HG03103 (cell line): ENCODE measurements around the gene MCC.

Experiments
- ATAC-seq: cut with Tn5 transposase; IDR thresholded peaks from one replicate; pipeline ENCODE4 v1.9.1; 2021; ENCODE audit warnings: low read depth; ENCODE audit not compliant: unreplicated experiment

Gene MCC

DNA sequence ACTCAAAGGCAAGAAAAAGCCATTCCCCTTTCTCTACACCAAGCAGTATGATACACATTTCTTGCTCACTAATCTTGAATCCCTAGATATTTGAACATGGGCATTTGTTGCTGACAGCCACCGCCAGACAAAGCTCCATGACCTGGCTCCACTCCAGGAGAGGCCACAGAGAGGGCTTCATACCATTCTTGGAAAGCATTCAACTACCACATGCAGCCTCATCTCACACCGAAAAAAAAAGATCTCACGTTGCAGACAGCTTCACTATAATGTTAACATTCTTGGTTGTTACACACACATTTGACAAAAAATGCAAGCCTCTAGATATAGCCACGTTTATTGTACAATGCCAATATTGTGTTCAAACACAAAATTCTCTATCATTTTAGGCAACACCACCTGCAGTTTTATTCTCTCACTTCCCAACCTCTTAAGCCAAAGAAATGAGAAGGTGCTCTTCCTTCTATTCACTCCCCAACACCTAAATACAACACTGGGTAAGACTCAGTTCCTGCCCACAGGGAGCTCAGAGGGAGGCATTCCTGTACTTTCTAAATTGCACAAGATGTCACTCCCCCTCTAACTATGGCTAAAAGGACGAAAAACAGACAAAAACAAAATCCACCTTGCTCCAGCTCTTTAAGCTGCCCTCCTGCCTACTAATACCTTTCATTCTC, 275.9 kb downstream of the MCC start:
- ATAC-seq = no peak

DNA sequence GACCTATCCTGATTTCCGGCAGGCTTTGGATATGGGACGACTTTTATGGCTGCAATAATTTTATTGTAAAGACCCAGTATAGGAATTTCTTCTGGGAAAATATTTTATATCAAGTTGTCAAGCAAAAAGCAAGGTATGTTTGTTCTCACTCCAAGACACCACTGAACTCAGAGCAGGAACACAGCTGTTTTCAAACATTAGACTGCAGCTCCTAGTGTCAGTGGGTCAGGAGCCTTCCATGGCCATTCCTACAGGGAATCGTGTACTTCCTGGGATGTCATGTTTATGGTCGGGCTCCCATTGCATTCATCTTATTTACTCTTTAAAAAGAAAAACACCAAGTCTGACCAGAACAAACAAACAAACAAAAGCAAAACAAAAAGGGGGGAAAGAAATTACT, 278.8 kb downstream of the MCC start:
- ATAC-seq = no peak

DNA sequence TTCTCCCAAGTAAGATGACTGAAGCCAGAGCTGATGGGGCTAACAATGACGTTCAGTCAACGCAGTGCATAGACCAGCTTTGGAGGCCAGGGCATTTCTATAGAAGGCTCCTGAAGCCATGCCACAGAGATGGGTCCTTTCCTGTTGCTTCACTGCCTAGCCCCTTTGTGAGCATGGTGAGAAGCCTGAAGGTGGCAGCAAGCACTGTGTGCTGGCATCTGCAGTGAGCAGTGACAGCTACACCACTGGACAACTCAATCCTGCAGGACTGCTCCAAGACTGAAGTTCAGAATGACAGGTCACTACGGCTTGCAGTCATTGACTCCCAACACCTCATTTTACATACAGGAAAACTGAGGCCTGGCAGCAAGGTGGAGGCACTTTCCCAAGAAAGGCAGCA, 282.4 kb downstream of the MCC start:
- no peak for ATAC-seq

DNA sequence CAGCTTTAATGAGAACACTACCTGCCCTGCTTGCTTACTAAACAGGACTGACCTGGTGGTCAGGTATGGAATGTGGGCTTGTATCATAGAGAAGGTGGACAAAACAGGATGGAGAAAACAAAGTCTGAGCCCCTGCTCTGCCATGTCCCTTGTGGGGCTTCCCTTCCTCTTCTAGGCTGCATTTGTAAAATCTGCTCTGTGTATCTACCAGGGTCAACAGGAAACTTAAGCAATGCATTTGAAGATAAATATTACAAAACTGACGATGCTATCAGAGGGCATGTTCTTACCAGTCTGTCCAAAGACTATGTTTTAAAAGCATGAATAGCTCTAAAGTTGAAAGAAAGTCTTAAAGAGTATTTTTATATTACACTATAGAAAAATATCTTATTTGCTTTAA, 282.9 kb downstream of the MCC start:
- ATAC-seq = no peak

DNA sequence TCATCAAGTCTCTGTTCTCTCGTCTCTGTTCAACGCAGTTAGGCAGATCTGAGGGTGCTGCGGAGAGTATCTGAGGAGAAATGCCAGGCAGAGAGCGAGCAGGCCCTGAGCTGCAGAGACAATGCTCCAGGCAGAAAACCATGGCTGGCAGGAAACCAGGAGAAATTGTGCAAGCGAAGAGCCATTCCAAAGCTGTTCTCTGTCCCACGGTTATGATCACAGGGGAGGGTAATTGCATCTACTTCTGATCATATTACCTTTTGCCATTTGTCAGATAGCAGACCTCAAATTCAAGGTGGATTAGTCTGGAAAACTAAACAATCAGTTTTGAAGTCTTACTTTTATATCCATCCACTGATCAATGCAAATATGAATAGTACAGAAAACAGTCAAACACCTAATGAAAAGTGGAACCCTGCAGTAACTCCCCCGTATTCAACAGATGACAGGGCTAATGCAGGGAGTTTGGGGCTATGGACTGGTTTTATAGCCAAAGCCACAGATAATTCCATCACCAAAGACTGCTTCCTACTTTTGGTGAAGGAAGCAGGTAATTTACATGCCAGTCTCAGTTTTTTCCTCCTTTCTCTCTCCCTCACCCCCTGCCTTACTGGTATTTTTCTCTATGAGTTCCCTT, 283.6 kb downstream of the MCC start:
- ATAC-seq = no peak

DNA sequence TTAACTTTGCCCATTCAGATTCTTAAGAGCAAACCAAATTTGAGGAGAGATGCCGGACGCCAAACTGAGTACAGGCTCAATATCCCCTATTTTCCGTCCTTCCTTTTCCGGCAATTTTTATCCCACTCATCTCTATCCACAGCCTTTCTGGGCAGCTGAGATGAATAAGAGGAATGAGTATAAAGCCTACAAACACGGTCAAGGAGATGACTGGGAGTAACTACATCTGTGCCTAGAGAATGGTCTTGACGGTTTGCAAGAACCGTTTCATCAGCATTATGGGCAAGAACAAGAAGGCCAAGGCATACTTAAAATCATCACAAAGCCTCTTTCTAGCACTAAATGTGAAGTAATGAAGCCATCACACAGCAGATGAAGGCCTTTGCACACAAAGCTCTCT, 284.3 kb downstream of the MCC start:
- ATAC-seq = no peak

DNA sequence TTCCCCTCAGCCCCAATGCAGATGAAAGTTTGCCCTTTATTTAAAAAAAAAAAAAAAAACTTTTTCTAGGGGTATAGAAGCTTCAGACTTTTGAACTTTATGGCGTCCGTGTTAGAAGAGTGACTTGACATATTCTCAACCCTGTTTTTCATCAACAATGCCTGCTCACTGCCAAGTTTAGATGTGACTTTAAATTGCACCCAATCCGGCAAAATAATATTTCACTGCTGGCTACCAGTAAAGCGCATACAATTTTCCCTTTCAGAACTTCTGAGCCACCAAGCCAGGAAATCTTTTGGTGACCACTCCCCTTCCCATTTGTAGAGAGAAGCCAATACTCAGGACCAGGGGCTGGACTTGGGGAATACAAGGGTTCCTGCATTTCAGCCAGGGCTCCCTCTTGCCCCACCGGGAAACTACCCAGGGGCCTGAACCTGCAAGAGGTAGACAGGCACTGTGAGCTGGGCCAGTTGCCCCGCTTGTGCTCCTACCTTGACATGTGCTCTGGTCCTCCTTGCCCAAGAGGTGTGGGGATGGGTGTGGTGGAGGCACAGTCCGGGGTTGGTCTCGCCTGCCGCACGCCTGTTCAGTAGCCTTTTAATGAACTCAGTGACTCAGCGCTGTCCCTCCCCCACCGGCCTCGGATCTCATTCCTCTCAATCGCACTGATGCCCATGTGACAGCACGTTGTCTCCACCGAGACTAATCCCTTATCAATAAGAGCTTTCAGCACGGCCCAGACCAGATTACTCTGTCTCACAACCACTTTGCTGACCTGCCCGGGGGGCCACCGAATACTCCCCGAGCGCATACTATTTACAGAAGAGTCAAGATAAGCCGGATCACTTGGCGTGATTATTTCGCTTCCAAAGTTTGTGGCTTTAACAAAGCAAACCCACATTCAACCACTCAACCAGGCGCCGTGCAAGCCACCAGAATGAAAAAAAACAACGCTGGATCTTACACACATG, 285.2 kb downstream of the MCC start:
- no peak for ATAC-seq

DNA sequence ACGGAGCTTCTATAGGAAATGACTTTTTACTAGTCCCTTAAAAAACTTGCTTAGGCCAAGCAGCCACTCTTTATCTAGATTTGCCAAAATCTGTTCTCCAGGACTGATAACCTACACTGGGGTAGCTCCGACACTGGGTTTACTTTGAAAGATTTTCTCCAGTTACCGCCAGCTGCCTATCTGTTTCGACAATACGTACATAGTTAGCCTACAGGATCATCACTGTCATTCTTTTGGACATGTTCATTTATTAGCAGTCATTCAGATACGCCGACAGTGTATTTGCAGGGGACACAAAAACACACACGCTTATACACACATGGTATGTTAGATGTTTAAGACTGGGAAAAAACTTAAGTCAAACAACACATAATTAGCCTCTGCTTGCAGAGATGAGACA, 286.0 kb downstream of the MCC start:
- ATAC-seq = no peak

DNA sequence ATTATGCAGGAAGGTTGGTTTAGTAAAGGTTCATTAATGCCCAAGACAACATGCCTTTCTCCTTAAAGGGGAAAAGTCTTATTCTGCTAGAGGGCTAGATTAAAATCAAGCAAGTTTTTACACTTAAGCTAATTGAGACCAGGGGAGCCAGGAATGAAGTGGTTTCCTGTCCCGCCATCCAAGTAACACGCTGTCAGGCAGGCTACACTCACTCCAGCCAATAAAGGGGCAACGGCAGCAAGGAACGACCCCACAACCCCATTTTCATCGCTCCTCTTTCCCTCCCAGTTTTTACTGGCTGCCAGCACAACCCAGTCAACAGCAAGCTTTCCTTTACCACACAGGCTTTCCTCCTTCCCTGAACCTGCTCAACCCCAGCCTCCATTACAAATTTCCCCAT, 286.5 kb downstream of the MCC start:
- ATAC-seq = no peak

DNA sequence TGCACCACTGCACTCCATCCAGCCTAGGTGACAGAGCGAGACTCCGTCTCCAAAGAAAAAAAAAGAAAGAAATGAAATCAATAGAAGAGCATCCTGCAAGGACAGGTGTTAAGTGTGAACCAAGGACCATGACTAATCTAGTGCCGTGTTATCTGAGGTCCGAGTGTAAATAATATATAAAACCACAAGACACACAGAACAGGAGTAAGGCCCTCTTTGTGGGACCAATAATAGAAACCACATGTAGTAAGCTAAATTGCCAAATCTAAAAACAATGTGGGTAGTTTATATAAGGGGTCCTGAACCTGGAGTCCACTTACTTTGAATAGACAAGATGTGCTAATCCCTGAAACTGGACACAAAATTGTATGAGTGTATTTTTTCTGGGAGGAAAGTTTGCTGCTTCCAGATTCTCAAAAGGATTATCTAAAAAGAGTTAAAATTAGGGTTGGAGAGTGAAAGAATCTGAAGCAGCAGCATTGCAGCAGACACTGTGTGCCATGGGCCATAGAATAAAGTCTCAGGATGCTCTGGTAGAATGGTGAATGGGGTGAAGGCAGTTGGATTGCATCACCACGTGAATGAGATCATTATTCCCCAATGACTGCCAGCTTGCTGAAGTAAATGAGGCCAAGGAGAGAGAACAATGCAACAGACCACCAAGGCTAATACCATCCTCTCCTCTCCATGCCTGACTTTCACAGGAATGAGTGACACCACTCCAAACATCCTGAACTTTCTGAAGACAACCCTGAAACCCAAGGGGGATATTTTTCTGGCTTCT, 288.9 kb downstream of the MCC start:
- no peak for ATAC-seq

DNA sequence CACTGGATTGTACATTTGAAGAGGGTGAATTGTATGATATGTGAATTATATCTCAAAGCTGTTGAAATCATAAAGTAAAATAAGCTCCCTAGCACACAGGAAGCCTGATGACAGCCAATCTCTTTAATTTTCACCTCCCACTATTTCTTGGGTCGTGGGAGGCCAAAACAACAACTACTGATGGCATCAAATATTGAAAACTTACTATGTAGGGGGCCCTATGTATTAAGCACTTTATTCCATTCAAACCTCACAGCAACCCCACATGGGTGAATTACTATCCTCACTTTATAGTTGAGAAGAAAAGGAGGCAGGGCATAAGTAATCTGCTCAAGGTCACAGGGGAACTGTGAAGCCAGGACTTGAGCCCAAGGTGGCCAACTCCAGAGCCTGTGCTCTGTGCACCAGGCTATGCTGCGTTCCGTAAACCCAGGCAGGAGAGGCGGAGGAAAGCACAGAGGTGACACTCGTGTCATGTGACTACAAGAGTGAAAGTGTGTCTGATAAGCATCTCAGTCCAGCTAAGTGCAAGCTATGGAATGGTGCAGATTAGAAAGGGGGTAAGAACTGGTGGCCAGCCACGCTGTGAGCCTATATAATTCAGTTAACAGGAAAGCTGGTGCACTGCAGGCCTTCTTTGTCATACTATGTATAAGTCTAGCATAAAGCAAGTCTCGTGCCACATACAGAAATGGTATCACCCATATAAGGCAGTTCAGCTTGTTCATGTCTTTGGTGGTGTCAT, 290.6 kb downstream of the MCC start:
- ATAC-seq = no peak

DNA sequence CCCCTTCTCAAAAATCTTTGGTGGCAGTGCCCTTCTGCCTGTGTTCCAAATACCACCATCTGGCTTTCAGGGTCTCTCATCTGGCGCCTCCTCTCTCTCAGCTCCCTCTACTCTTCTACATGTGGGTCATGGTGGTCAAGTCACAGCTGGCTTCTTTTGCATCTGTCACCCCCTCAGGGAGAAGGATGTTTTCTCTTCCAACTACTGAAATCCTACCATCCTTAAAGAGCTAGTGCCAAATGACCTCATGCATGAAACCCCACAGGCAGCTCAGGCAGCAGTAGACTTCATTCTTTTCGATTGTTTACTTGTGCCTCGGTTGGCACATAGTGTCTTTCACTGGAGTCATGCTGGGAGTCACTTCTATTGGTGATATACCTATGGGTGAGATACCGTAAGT, 292.5 kb downstream of the MCC start:
- no peak for ATAC-seq

DNA sequence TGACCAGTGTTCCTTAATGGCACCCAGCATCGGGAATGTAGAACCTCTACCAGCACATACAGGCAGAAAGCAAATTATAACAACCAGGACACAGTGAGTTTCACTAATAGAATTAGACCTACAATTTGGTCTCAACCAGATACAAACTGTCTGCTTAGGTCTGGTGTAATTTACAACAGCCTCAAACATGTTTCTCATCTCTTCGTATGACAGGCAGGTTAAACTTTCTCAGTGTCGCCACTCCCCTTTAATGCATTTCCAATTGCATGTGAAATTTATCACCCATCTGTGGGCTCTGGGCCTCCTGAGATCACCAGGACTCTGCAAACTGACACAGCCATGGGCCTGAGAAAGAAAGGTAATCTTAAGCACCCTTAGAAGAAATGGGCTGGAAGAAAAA, 293.0 kb downstream of the MCC start:
- ATAC-seq = no peak

DNA sequence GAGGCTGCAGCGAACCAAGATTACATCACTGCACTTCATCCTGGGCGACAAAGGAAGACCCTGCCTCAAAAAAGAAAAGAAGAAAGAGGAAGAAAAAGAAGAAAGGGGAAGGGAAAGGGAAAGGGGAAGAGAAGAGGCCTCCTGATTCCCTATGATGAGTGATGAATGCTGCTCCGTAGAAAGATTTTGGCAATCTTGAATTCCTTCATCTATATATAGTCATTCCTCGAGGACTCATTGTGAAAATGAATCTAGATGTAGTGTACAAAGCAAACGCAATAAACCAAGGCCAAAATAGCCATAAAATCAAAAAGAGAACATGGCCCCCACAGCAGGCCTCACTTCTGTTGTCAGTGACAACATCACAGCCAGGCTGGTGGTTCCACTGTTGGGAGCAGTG, 293.7 kb downstream of the MCC start:
- ATAC-seq = no peak

DNA sequence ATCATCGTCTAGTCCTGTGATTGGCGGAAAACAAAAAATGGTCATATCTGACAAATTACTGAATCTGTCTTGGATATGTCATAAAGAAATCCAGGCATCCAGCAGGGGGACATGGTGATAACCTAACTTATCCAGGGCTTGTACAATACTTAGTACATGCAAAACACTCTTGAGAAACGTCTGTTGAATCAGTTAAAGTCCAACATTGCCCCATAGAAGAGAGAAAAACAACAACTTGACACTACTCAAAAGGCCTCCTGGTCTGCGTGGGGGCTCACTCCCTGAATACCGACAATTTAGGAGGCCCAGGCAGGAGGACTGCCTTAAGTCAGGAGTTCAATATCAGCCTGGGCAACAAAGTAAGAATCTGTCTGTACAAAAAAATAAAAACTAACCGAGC, 294.1 kb downstream of the MCC start:
- no peak for ATAC-seq

DNA sequence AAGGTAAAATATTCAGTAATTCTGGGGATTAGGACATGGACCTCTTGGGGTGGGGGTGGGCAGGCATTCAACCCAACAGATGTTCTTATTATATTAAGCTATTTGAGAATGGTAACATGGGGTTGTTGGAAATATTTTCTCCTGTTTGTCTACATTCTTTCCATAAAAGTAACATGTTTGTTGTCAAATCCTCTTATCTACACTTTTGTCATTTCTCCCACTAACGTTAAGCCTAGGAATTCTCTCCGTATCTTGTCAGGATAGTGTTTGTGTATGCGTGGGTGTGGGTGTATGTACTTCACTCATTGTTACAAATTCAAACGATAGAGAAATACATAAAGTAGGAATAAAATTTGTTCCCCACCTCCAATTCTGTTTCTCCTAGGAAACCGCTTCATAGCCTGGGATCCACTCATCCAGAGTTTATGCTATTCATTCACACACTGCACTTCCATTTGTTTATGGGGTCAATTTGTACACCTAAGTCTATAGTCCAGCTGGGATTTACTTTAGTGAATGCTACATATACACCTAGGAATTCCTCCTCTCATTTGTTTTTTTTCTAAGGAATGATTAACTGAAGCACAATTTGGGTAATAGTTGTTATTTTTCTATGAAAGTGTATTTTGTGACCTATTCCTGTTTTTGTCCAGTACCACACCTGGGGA, 294.8 kb downstream of the MCC start:
- ATAC-seq = no peak

DNA sequence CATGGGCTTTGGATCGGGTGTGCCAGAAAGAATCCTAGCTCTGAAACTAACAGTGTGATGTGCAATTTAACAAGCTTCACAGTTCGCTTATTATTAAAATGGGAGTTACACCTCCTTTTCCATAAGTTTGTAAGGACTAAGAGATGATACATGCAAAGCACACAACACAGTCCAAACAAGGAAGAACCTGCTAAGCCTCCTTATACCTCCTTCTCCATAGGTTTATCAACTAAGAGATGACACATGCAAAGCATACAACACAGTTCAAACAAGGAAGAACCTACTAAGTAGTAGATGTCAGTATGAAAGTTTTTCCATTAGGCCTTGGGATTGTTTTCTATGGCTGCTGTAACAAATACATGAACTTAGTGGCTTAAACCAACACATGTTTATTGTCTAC, 295.7 kb downstream of the MCC start:
- no peak for ATAC-seq

DNA sequence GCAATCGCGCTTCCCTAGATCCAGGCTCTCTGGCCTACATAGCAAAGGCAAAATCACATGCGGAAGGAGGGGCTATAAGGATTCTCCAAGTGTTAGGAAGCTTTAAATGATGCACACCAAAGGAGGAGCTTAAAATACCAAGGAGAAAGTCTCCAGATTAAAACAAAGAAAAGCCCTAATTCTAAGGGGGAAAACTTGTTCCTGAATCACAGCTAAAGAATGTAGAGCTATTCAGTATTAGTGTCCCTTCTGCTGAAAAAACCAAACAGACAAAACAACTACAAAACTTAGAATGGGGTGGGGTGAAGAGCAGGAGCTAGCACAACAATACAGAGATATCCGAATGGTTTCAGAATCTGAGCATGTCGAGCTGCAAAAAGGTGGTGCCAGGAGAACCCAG, 297.9 kb downstream of the MCC start:
- ATAC-seq = no peak

DNA sequence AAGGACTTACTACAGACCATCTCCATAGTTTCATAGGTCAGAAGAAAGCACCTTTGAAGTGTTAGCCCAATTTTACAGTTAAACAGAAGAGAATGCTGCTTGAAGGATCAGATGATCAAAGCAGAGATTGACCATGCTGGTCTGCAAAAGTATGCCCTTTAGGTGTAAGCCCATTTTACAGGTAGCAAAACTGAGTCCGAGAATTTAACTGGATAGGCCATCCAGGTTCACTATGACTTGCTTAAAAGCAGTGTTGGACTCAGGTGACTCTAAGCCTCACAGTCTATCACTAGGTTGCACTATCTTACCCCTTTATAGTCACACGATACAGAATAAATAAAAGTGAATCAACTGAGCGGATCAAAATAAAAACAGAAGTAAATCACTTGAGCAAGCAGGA, 299.0 kb downstream of the MCC start:
- no peak for ATAC-seq

DNA sequence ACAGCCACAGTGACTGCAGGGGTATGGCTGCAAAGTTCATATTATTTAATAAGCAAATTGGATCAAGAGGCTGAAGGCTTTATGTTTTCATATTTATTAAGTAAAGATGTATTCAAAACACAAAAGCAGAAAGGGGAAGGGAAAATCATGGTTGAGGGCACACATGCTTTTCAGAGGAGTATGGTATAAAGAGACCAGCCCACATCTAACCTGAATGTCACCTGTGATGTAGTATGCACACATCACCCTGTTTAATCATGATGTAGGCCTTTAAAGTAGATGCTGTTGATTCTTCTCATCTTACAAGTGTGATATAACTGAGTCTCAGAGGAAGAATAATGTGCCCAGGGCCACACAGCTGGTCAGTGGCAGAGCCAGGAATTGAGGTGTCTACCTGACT, 299.8 kb downstream of the MCC start:
- no peak for ATAC-seq
